HepG2 (cell line): ENCODE results near the gene THUMPD1. TPM values are rescaled to one million over a fixed set of nuclear protein-coding genes. Genes with fewer than 3 reads are reported as not detected.

ENCODE experiments used
- FOXM1 ChIP-seq: sonication (generic); formaldehyde crosslinking; IDR thresholded peaks from 2 replicates; pipeline ENCODE4 v1.5.0; 2020; ENCODE audit warnings: missing genetic modification reagents
- GABPB1 ChIP-seq: IDR thresholded peaks from 2 replicates; pipeline ENCODE4 v1.6.1; 2016; ENCODE audit warnings: mild to moderate bottlenecking, missing genetic modification reagents, moderate library complexity, missing compliant biosample characterization
- ISX ChIP-seq: sonication (generic); formaldehyde crosslinking; conservative IDR thresholded peaks from 2 replicates; pipeline ENCODE4 v1.5.0; 2020; ENCODE audit warnings: missing genetic modification reagents
- KDM3A ChIP-seq: IDR thresholded peaks from 2 replicates; pipeline ENCODE4 v1.6.1; 2018; ENCODE audit warnings: low read depth, missing compliant biosample characterization
- MIER2 ChIP-seq: IDR thresholded peaks from 2 replicates; pipeline ENCODE4 v1.6.1; 2016; ENCODE audit warnings: missing biosample characterization, missing genetic modification reagents
- NCOA5 ChIP-seq: sonication (generic); formaldehyde crosslinking; IDR thresholded peaks from 2 replicates; pipeline ENCODE4 v1.4.0; 2020; ENCODE audit warnings: missing genetic modification reagents
- NCOR1 ChIP-seq: fragments of 200-600 bp; sonication (generic); IDR thresholded peaks from 2 replicates; pipeline ENCODE4 v1.7.0; 2017; ENCODE audit warnings: antibody characterized with exemption, low read length, borderline replicate concordance
- PITX1 ChIP-seq: sonication (generic); formaldehyde crosslinking; IDR thresholded peaks from 2 replicates; pipeline ENCODE4 v1.5.1; 2020; ENCODE audit warnings: mild to moderate bottlenecking, missing genetic modification reagents
- REXO4 ChIP-seq: sonication (generic); formaldehyde crosslinking; IDR thresholded peaks from 2 replicates; pipeline ENCODE4 v1.8.0; 2022; ENCODE audit warnings: missing genetic modification reagents, mild to moderate bottlenecking, borderline replicate concordance
- RFXAP ChIP-seq: sonication (generic); formaldehyde crosslinking; IDR thresholded peaks from 2 replicates; pipeline ENCODE4 v1.4.0; 2020; ENCODE audit warnings: missing genetic modification reagents, borderline replicate concordance
- SAP130 ChIP-seq: IDR thresholded peaks from 2 replicates; pipeline ENCODE4 v1.6.1; 2016; ENCODE audit warnings: low read depth
- TBL1XR1 ChIP-seq: fragments of 150-350 bp; IDR thresholded peaks from 2 replicates; pipeline ENCODE4 v1.6.1; 2014; ENCODE audit warnings: borderline replicate concordance, low read length; ENCODE audit not compliant: partially characterized antibody
- XBP1 ChIP-seq: sonication (generic); formaldehyde crosslinking; IDR thresholded peaks from 2 replicates; pipeline ENCODE4 v1.5.0; 2020; ENCODE audit warnings: missing genetic modification reagents
- ZC3H13 ChIP-seq: sonication (generic); formaldehyde crosslinking; IDR thresholded peaks from 2 replicates; pipeline ENCODE4 v1.8.1; 2023; ENCODE audit warnings: mild to moderate bottlenecking, missing genetic modification reagents, moderate library complexity
- ZNF121 ChIP-seq: sonication (generic); formaldehyde crosslinking; IDR thresholded peaks from 2 replicates; pipeline ENCODE4 v1.5.0; 2020; ENCODE audit warnings: mild to moderate bottlenecking, missing genetic modification reagents
- ZNF616 ChIP-seq: sonication (generic); formaldehyde crosslinking; IDR thresholded peaks from 2 replicates; pipeline ENCODE4 v1.5.0; 2020; ENCODE audit warnings: low read depth, mild to moderate bottlenecking, missing genetic modification reagents
- ZNF761 ChIP-seq: sonication (generic); formaldehyde crosslinking; conservative IDR thresholded peaks from 2 replicates; pipeline ENCODE4 v1.4.0; 2020; ENCODE audit warnings: mild to moderate bottlenecking, missing genetic modification reagents
- polyA plus RNA-seq, 8 experiments: library from polyadenylated mRNA; depleted of rRNA in 3 of 8; stranded (reverse) in 7 of 8; unstranded in 1 of 8; fragments of >200 nt; fragmentation: Illumina TruSeq in 4 of 8; extraction: Trizol in 4 of 8; gene quantifications; 2 replicates each; pipeline versions ENCODE4 v1.2.1 to v1.2.3, GENCODE V29; 2011 to 2016; ENCODE audit warnings: low read depth in 4 of 8, missing spikeins in 1 of 8, mixed read lengths in 1 of 8; ENCODE audit not compliant: insufficient read depth in 1 of 8
- total RNA-seq, 5 experiments: library from RNA; depleted of rRNA; stranded (reverse); fragments of >200 nt; fragmentation: Illumina TruSeq; extraction: Trizol; gene quantifications; 2 replicates each; pipeline ENCODE4 v1.2.3, GENCODE V29; 2016; ENCODE audit warnings: low read depth in 1 of 5
- TF ChIP-seq, protein P1 (sequence below): sonication (generic); formaldehyde crosslinking; IDR thresholded peaks from 2 replicates; pipeline ENCODE4 v1.4.0; 2020; ENCODE audit warnings: missing genetic modification reagents, borderline replicate concordance
- TF ChIP-seq, protein P2 (sequence below): sonication (generic); formaldehyde crosslinking; IDR thresholded peaks from 2 replicates; pipeline ENCODE4 v1.8.0; 2022; ENCODE audit warnings: missing genetic modification reagents, mild to moderate bottlenecking, borderline replicate concordance
- TF ChIP-seq, protein P3 (sequence below): sonication (generic); formaldehyde crosslinking; IDR thresholded peaks from 2 replicates; pipeline ENCODE4; 2020; ENCODE audit warnings: missing genetic modification reagents, mild to moderate bottlenecking, borderline replicate concordance
- TF ChIP-seq, protein P4 (sequence below): sonication (generic); formaldehyde crosslinking; IDR thresholded peaks from 2 replicates; pipeline ENCODE4 v1.4.0; 2020; ENCODE audit warnings: mild to moderate bottlenecking, missing genetic modification reagents

The THUMPD1 gene
- total and polyA plus RNA-seq, 2 of the 13 experiments (the other 11 are each of a cell fraction or from before 2014, with no cell fraction given): 22.7 to 69.1 TPM

DNA sequence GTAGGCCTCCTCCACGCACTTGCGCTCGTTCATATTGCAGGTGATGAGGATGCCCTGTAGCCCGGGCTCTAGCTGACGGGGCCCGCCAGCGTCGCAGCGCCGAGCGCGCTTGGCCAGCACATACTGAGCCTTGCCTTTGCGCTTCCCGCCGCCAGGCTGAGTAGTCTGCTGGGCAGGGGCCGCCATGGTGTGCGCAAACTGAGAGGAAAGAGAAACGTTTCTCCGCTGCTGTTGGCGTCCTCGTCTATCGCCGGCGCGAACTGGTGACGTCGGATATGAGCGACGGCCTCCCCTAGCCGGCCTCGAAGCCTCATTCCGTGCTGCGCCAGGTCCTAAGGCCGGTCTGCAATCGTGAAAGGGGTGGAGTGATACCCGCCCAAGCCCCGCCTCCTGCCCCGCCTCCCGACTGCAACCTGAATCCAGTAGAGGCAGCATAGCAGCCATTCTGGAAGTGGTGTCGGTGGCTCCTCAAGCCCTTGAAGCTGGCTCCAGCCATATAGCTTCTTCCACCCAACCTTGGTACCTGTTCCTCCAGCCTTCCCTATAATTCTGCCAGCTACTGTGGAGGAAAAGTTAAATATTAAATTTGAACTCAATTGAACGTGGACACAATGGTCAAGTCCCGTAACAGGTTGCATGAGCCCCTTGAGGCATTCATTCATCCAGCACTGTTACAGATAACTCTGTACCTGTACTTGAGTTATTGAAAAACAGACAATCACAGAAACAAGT is at the start of gene THUMPD1 (continued):
- peak; percentile 79 for TF ChIP-seq ZNF121
- TF ChIP-seq, protein P1, sequence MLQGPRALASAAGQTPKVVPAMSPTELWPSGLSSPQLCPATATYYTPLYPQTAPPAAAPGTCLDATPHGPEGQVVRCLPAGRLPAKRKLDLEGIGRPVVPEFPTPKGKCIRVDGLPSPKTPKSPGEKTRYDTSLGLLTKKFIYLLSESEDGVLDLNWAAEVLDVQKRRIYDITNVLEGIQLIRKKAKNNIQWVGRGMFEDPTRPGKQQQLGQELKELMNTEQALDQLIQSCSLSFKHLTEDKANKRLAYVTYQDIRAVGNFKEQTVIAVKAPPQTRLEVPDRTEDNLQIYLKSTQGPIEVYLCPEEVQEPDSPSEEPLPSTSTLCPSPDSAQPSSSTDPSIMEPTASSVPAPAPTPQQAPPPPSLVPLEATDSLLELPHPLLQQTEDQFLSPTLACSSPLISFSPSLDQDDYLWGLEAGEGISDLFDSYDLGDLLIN: peak; percentile 90
- TF ChIP-seq FOXM1 (CRISPR knock-in tag): peak; percentile 87
- peak; percentile 65 for TF ChIP-seq ZC3H13
- TF ChIP-seq SAP130 (CRISPR knock-in tag): peak; percentile 96
- no peak; the same call in 1 of the 2 replicates for TF ChIP-seq NCOR1
- TF ChIP-seq GABPB1 (CRISPR knock-in tag): peak; percentile 91
- TF ChIP-seq TBL1XR1: peak; percentile 54
- TF ChIP-seq PITX1 (CRISPR knock-in tag): peak; percentile 76
- peak; percentile 94 for TF ChIP-seq KDM3A (CRISPR knock-in tag)
- peak; percentile 84; the same call in 1 of the 2 replicates for TF ChIP-seq ZNF761 (CRISPR knock-in tag)
- TF ChIP-seq, protein P2, sequence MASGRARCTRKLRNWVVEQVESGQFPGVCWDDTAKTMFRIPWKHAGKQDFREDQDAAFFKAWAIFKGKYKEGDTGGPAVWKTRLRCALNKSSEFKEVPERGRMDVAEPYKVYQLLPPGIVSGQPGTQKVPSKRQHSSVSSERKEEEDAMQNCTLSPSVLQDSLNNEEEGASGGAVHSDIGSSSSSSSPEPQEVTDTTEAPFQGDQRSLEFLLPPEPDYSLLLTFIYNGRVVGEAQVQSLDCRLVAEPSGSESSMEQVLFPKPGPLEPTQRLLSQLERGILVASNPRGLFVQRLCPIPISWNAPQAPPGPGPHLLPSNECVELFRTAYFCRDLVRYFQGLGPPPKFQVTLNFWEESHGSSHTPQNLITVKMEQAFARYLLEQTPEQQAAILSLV: peak; percentile 94; the same call in 1 of the 2 replicates
- peak; percentile 75; the same call in 1 of the 2 replicates for TF ChIP-seq ISX (CRISPR knock-in tag)
- TF ChIP-seq, protein P3, sequence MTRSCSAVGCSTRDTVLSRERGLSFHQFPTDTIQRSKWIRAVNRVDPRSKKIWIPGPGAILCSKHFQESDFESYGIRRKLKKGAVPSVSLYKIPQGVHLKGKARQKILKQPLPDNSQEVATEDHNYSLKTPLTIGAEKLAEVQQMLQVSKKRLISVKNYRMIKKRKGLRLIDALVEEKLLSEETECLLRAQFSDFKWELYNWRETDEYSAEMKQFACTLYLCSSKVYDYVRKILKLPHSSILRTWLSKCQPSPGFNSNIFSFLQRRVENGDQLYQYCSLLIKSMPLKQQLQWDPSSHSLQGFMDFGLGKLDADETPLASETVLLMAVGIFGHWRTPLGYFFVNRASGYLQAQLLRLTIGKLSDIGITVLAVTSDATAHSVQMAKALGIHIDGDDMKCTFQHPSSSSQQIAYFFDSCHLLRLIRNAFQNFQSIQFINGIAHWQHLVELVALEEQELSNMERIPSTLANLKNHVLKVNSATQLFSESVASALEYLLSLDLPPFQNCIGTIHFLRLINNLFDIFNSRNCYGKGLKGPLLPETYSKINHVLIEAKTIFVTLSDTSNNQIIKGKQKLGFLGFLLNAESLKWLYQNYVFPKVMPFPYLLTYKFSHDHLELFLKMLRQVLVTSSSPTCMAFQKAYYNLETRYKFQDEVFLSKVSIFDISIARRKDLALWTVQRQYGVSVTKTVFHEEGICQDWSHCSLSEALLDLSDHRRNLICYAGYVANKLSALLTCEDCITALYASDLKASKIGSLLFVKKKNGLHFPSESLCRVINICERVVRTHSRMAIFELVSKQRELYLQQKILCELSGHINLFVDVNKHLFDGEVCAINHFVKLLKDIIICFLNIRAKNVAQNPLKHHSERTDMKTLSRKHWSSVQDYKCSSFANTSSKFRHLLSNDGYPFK (CRISPR knock-in tag): peak; percentile 76; the same call in 1 of the 2 replicates
- TF ChIP-seq RFXAP (CRISPR knock-in tag): peak; percentile 89
- no peak for TF ChIP-seq REXO4 (CRISPR knock-in tag)
- TF ChIP-seq, protein P4, sequence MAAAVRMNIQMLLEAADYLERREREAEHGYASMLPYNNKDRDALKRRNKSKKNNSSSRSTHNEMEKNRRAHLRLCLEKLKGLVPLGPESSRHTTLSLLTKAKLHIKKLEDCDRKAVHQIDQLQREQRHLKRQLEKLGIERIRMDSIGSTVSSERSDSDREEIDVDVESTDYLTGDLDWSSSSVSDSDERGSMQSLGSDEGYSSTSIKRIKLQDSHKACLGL (CRISPR knock-in tag): peak; percentile 95
- TF ChIP-seq MIER2 (CRISPR knock-in tag): peak; percentile 77
- peak; percentile 88; the same call in 1 of the 2 replicates for TF ChIP-seq NCOA5
- TF ChIP-seq XBP1 (CRISPR knock-in tag): peak; percentile 62; the same call in 1 of the 2 replicates
- TF ChIP-seq ZNF616 (CRISPR knock-in tag): peak; percentile 77
